ENCODE data around the gene CNTNAP2.

GRCh38 chr7:148434181-148434757 is 2317.7 kb downstream of the CNTNAP2 start:
- TF ChIP-seq POLR2A (IDR thresholded peaks at IDR 0.05; ENCODE audit: low read length) (no peak), GATA1 (IDR thresholded peaks at IDR 0.05; ENCODE audit: low read depth, low read length) (no peak)
